GM12874 (cell line): ENCODE results near the gene KRT13.

Source experiments
- TF ChIP-seq, protein P1 (sequence below): IDR thresholded peaks from 2 replicates; pipeline ENCODE4 v1.5.1; 2011; ENCODE audit warnings: low read depth, mild to moderate bottlenecking, control low read depth, low read length, moderate library complexity; ENCODE audit not compliant: insufficient read depth

The KRT13 gene

DNA sequence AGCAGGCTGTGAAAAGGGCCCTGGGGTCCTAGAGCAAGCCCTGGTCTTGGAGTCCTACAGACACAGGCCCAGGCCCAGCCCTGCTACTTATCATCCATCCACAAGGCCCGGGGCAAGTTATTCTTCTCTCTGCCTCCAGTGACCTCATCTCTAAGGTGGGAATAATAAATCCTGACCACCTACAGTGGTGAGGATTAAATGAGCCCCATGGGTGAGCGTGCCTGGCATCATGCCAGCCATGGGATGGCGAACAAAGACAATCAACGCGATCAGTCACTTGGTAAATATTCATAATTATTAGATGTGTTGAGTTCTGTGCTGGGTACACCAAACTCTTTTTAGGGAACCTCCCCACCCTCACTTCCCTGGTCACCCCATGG lies 7.7 kb upstream of the KRT13 start:
- TF ChIP-seq, protein P1, sequence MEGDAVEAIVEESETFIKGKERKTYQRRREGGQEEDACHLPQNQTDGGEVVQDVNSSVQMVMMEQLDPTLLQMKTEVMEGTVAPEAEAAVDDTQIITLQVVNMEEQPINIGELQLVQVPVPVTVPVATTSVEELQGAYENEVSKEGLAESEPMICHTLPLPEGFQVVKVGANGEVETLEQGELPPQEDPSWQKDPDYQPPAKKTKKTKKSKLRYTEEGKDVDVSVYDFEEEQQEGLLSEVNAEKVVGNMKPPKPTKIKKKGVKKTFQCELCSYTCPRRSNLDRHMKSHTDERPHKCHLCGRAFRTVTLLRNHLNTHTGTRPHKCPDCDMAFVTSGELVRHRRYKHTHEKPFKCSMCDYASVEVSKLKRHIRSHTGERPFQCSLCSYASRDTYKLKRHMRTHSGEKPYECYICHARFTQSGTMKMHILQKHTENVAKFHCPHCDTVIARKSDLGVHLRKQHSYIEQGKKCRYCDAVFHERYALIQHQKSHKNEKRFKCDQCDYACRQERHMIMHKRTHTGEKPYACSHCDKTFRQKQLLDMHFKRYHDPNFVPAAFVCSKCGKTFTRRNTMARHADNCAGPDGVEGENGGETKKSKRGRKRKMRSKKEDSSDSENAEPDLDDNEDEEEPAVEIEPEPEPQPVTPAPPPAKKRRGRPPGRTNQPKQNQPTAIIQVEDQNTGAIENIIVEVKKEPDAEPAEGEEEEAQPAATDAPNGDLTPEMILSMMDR: no peak

DNA sequence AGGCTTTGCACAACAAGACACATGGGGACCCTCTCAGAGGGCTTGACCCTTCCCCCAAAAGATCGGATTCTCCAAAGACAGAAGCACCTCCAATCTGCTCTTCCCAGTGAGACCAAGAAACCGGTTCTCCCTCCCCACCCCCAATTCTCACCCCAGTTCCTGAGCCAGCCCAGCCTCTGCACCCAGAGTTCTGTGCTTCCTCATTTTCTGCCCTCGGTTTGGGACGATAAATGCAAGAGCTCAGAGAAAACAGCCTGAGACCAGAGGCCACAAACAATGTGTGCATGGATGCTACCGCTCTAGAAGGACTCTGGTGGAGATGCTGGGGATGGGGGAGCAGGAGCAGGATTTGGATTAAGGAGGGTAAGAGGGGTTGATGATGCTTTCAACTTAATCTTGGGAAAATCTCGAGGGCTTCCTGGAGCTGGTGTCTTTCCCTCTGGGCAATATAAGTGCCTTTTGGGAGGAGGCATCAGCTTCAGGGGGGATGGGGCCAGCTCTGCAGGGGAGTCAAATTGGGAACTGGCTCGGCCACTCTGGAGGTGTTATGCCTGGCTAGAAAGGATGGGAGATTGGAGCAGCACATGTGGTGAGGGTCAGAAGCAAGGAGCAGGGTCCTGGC lies 7.2 kb upstream of the KRT13 start:
- TF ChIP-seq, protein P1: no peak

- TF ChIP-seq, protein P1: no peak
Measured at GRCh38 chr17:41511716-41512115, 6.3 kb upstream of the KRT13 start.

- TF ChIP-seq, protein P1: no peak
Measured at GRCh38 chr17:41511116-41511515, 5.7 kb upstream of the KRT13 start.

- TF ChIP-seq, protein P1: no peak
Measured at GRCh38 chr17:41510251-41511065, 5.0 kb upstream of the KRT13 start.

- TF ChIP-seq, protein P1: no peak
Measured at GRCh38 chr17:41507315-41507880, 2.0 kb upstream of the KRT13 start.

GRCh38 chr17:41505809-41506767 lies 676 bp upstream of the KRT13 start:
- TF ChIP-seq, protein P1: no peak
